DMS53 (cell line): Measurements from ENCODE around the gene MYO9B.
"Not testable (repeated sequence)": the region's sequence is repeated elsewhere in the genome, so short reads cannot be mapped to it uniquely, and the experiment has no call there.

Experiments
- DNase-seq: peaks from one replicate; lab custom pipeline; 2025; lab: John Stamatoyannopoulos, UW

The MYO9B gene

DNA sequence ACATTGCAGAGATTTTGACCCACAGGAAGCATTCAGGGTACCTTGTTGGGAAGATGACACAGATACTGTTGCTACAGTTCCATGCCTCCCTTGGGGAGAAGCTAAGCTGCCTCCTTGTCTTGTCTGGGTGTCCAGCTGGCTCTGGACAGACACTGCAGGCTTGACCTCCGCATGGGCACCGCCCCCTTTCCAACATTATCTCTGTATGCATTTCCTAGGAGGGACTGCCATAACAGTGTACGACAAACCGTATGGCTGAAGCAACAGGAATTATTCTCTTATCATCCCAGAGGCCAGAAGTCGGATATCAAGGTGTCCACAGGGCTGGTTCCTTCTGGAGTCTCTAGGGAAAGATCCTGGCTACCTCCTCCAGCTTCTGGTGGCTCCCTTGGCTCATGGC lies 72.6 kb downstream of the MYO9B start:
- DNase-seq = no peak

DNA sequence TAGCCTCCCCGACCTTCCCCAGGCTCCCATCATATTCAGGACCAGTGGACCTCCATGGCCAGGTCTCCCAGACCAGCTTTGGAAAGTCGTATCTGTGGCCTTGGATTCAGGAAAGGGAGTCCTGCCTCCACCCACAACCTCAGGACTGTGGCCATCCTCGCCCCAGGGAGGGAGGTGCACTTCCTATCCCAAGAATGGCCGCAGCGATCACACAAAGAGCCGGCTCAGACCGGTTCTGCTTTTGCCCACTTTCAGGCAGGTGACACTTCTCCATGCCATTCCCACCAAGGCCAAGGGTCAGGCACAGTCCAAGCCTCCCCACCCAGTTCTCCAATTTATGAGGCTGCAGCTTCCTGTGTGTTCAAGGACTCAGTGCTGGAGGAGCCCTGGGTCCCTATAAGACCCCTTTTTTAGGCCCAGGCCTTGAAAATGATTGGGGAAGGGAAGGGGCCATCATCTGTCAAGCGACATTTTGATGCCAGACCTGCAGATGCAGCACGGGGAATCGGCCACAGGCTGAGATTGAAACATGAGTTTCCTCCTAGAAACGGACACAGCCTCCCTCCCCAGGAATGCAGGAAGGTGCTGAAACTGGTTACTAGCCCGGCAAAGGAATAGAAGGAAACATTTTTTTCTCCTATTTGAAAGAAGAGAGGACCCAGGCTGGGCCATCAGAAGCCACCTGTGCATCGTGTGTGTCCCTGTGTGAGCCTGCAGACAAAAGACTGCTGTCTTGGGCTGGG lies 74.0 kb downstream of the MYO9B start:
- DNase-seq = no peak

DNA sequence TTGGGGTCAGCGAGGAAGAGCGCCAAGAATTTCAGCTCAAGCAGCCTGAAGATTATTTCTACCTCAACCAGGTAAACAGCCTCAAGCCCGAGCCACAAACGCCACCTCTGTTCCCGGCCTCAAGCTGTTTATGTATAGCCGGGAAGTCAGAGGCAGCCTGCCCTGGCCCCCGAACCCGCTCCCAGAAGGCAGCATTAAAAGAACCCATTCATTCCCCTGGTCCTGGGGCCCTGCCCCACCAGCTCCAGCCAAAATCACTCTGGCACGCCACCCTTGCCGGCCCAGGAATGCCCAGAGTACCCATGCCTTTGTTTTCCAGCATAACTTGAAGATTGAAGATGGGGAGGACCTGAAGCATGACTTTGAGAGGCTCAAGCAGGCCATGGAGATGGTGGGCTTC lies 78.4 kb downstream of the MYO9B start:
- no peak for DNase-seq

DNA sequence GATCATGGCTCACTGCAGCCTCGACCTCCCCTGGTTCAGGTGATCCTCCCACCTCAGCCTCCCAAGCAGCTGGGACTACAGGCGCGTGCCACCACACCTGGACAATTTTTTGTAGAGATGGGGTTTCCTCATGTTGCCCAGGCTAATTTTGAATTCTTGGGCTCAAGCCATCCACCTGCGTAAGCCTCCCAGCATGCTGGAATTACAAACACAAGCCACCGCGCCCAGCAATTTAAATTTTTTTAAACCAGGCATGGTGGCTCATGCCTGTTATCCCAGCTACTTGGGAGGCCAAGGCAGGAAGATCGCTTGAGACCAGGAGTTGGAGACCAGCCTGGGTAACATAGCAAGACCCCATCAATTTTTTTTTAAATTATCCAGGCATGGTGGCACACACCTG lies 79.7 kb downstream of the MYO9B start:
- DNase-seq = no peak

GRCh38 chr19:17156296-17156946 lies 80.8 kb downstream of the MYO9B start:
- no peak for DNase-seq

GRCh38 chr19:17156947-17157302 lies 81.3 kb downstream of the MYO9B start:
- DNase-seq = no peak

GRCh38 chr19:17158584-17158983 lies 83.0 kb downstream of the MYO9B start:
- DNase-seq = no peak

GRCh38 chr19:17159466-17160393 lies 84.2 kb downstream of the MYO9B start:
- DNase-seq = no peak

- no peak for DNase-seq
These were observed 85.3 kb downstream of the MYO9B start for GRCh38 chr19:17160908-17161307.

DNA sequence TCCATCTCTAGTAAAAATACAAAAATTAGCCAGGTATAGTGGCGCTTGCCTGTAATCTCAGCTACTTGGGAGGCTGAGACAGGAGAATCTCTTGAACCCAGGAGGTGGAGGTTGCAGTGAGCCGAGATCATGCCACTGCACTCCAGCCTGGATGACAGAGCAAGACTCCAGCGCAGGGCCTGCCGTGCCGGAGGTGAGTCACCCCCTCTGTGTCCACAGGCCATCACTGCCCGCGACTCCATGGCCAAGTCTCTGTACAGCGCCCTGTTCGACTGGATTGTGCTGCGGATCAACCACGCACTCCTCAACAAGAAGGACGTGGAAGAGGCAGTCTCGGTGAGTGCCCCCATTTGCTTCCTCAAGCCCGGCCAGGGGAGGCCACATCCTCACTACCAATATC lies 86.6 kb downstream of the MYO9B start:
- not testable (repeated sequence) for DNase-seq

GRCh38 chr19:17162580-17162979 lies 87.0 kb downstream of the MYO9B start:
- no peak for DNase-seq

GRCh38 chr19:17163652-17164051 lies 88.1 kb downstream of the MYO9B start:
- DNase-seq = no peak

- no peak for DNase-seq
These were observed 89.1 kb downstream of the MYO9B start for GRCh38 chr19:17164639-17165038.

GRCh38 chr19:17165715-17166114 lies 90.1 kb downstream of the MYO9B start:
- no peak for DNase-seq

GRCh38 chr19:17170538-17171297 lies 95.1 kb downstream of the MYO9B start:
- no peak for DNase-seq

GRCh38 chr19:17171874-17172273 lies 96.3 kb downstream of the MYO9B start:
- DNase-seq = no peak

DNA sequence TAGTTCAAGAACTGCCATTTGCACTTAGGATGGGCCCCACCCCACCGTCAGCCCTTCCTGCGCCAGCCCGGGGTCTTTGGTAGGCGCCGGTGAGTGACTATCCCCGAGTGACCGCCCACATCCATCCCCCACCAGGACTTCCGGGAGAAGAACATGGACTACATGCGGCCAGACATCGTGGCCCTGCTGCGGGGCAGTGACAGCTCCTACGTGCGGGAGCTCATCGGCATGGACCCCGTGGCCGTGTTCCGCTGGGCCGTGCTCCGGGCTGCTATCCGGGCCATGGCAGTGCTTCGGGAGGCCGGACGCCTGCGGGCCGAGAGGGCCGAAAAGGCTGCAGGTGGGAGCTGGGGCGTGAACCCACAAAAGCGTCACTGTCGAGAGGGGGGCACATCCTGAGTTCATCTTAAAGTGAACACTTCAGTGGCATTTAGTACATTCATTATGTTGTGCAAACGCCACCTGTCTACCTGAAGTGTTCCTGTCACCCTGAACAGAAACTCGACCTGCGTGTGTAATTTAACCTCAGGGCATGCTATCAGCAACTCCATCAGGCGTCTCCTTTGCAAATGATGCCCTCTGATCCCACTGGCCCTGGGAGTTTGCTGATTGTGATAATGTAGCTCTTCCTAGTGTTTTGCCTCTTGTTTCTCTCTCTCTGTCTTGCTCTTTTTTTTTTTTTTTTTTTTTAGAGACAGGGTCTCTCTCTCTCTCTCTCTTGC lies 97.2 kb downstream of the MYO9B start:
- peak; percentile 12 for DNase-seq

- DNase-seq = no peak
These were observed 102.7 kb downstream of the MYO9B start for GRCh38 chr19:17178291-17178690.

GRCh38 chr19:17180997-17181702 lies 105.6 kb downstream of the MYO9B start:
- DNase-seq = no peak

GRCh38 chr19:17183271-17183761 lies 107.7 kb downstream of the MYO9B start:
- no peak for DNase-seq
